ENCODE measurements around the gene TSLP.

Gene TSLP

DNA sequence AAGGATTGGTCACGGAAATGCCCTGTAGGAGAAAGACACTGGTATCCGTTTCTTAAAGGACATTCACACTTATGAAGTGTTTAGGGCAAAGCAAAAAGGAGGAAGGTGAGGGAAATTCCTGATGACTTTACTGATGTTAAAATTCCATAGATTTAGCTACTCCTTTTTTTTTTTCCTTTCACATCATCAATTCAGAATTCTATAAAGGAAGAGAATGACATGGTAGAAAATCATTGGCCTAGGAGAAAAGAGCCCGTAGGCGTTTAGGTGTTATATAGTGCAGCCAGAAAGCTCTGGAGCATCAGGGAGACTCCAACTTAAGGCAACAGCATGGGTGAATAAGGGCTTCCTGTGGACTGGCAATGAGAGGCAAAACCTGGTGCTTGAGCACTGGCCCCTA, at the start of gene TSLP:
TSS of gene TSLP (plus strand) at position 301 of the 400 bp plus-strand sequence. CDS start 178 bp downstream, outside the sequence.
- Histone ChIP-seq H3K27me3 (ENCODE audit: control insufficient read depth in 2 of 2, insufficient read depth in 2 of 2, low read length in 2 of 2) (peaks cover 14 to 48% of the 10 kb centered on the region in 2 donors), H3K4me1 (ENCODE audit: control insufficient read depth in 2 of 2, insufficient read depth in 2 of 2, low read length in 2 of 2) (no peaks in the 10 kb centered on the region), H3K27ac (ENCODE audit: low read depth in 2 of 2, low read length in 2 of 2) (no peak within 1 kb of the TSS), H3K4me3 (ENCODE audit: low read length in 2 of 2) (peak within 1 kb of the TSS in 1 of 2 donors; percentile 13), H3K9ac (ENCODE audit: low read depth in 1 of 2, low read length in 2 of 2) (no peak within 1 kb of the TSS), H3K36me3 (ENCODE audit: control insufficient read depth in 2 of 2, insufficient read depth in 2 of 2, low read length in 2 of 2) (no peaks in the 10 kb centered on the region), H3K9me3 (ENCODE audit: control insufficient read depth in 2 of 2, low read length in 2 of 2) (no peaks in the 10 kb centered on the region)

DNA sequence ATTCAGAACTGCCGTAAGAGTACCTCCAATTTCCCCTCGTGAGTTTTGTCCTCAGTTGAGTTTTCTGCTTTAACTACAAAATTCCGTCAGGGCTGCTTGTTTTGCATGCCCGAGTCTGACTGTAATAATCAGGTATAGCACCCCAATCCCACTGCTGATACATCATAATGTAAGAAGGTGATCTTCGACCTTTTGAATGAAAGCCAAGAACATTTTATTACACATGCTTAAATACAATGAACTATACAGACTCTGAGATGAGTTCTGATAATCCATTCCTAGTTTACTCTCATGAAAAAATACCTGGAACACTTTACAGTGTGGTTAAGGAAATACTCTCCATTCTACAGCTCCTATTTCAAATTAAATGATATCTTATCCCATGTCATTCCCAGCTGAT, 49.2 kb upstream of the TSLP start:
- Histone ChIP-seq H3K27ac (ENCODE audit: low read depth in 2 of 2, low read length in 2 of 2) (no peak overlapping the region), H3K27me3 (ENCODE audit: control insufficient read depth in 2 of 2, insufficient read depth in 2 of 2, low read length in 2 of 2) (no peaks in the 10 kb centered on the region), H3K36me3 (ENCODE audit: control insufficient read depth in 2 of 2, insufficient read depth in 2 of 2, low read length in 2 of 2) (no peaks in the 10 kb centered on the region), H3K4me1 (ENCODE audit: control insufficient read depth in 2 of 2, insufficient read depth in 2 of 2, low read length in 2 of 2) (no peaks in the 10 kb centered on the region), H3K9ac (ENCODE audit: low read depth in 1 of 2, low read length in 2 of 2) (no peak overlapping the region), H3K9me3 (ENCODE audit: control insufficient read depth in 2 of 2, low read length in 2 of 2) (no peaks in the 10 kb centered on the region), H3K4me3 (ENCODE audit: low read length in 2 of 2) (no peak overlapping the region)

DNA sequence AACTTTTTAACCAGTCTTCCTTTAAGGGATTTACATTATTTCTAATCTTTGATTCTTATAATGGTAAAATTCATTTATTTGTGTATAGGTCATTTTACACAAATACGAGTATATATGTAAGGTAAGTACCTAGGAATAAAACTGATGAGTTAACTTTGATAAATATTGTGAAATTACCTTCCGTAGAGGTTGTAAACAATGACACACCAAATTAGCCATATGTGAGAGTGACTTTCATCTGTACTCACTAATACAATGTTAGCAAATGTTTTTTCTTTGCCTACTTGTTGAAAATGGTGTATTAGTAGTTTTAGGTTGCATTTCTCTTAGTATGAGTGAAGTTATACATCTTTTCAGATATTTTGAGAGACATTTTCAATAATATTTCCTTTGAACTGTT, 42.6 kb upstream of the TSLP start:
- Histone ChIP-seq H3K9ac (ENCODE audit: low read depth in 1 of 2, low read length in 2 of 2) (no peak overlapping the region), H3K27me3 (ENCODE audit: control insufficient read depth in 2 of 2, insufficient read depth in 2 of 2, low read length in 2 of 2) (no peaks in the 10 kb centered on the region), H3K4me1 (ENCODE audit: control insufficient read depth in 2 of 2, insufficient read depth in 2 of 2, low read length in 2 of 2) (no peaks in the 10 kb centered on the region), H3K4me3 (ENCODE audit: low read length in 2 of 2) (no peak overlapping the region), H3K36me3 (ENCODE audit: control insufficient read depth in 2 of 2, insufficient read depth in 2 of 2, low read length in 2 of 2) (no peaks in the 10 kb centered on the region), H3K9me3 (ENCODE audit: control insufficient read depth in 2 of 2, low read length in 2 of 2) (no peaks in the 10 kb centered on the region), H3K27ac (ENCODE audit: low read depth in 2 of 2, low read length in 2 of 2) (no peak overlapping the region)

DNA sequence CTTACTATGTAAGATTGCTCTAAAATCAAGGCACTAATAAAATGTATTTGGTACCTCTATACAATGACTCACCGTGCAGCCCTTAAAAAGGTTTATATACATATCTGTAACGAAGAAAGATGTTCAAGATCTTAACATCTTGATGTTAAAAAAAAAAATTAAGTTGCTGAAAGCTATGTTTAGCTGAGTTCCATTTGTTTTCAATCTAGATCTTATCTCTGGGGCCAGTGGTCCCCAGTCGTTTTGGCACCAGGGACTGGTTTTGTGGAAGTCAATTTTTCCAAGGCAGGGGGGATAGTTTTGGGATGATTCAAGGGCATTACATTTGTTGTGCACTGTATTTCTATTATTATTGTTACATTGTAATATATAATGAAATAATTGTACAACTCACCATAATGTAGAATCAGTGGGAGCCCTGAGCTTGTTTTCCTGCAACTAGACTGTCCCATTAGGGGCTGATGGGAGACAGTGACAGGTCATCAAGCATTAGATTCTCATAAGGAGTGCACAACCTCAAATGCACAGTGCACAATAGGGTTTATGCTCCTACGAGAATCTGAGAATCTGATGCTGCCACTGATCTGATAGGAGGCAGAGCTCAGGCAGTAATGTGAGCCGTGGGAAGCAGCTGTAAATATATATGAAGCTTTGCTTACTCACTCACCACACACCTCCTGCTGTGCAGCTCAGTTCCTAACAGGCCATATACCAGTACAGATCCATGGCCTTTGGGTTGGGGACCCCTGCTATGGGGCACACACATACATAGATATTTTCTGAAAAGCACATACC, 27.6 kb upstream of the TSLP start:
- H3K4me1 ChIP-seq (ENCODE audit: control insufficient read depth in 2 of 2, insufficient read depth in 2 of 2, low read length in 2 of 2): no peaks in the 10 kb centered on the region
- H3K9me3 ChIP-seq (ENCODE audit: control insufficient read depth in 2 of 2, low read length in 2 of 2): no peaks in the 10 kb centered on the region
- no peaks in the 10 kb centered on the region for H3K27me3 ChIP-seq (ENCODE audit: control insufficient read depth in 2 of 2, insufficient read depth in 2 of 2, low read length in 2 of 2)
- no peak overlapping the region for H3K9ac ChIP-seq (ENCODE audit: low read depth in 1 of 2, low read length in 2 of 2)
- H3K27ac ChIP-seq (ENCODE audit: low read depth in 2 of 2, low read length in 2 of 2): no peak overlapping the region
- no peak overlapping the region for H3K4me3 ChIP-seq (ENCODE audit: low read length in 2 of 2)
- H3K36me3 ChIP-seq (ENCODE audit: control insufficient read depth in 2 of 2, insufficient read depth in 2 of 2, low read length in 2 of 2): no peaks in the 10 kb centered on the region

DNA sequence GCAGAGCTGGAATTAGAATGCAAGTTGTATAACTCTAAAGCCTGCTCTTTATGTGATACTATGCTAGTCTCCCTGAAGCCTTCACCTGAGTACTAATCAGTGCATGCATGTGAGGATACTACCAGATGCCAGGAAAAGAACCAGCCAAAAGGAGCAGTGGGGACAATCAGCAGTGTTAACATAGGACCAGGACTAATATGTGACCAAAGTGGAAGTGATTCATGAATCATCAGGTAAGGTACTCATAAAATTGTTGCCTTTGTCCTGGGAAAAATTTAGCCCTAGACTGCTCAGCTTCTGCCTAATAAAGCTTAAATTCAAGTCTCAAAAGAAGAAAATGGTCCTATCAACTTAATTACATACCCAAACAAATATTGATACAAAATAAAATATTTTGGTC, 13.4 kb upstream of the TSLP start:
- no peaks in the 10 kb centered on the region for H3K9me3 ChIP-seq (ENCODE audit: control insufficient read depth in 2 of 2, low read length in 2 of 2)
- H3K27me3 ChIP-seq (ENCODE audit: control insufficient read depth in 2 of 2, insufficient read depth in 2 of 2, low read length in 2 of 2): no peaks in the 10 kb centered on the region
- no peaks in the 10 kb centered on the region for H3K36me3 ChIP-seq (ENCODE audit: control insufficient read depth in 2 of 2, insufficient read depth in 2 of 2, low read length in 2 of 2)
- no peak overlapping the region for H3K27ac ChIP-seq (ENCODE audit: low read depth in 2 of 2, low read length in 2 of 2)
- no peaks in the 10 kb centered on the region for H3K4me1 ChIP-seq (ENCODE audit: control insufficient read depth in 2 of 2, insufficient read depth in 2 of 2, low read length in 2 of 2)
- no peak overlapping the region for H3K9ac ChIP-seq (ENCODE audit: low read depth in 1 of 2, low read length in 2 of 2)
- no peak overlapping the region for H3K4me3 ChIP-seq (ENCODE audit: low read length in 2 of 2)

DNA sequence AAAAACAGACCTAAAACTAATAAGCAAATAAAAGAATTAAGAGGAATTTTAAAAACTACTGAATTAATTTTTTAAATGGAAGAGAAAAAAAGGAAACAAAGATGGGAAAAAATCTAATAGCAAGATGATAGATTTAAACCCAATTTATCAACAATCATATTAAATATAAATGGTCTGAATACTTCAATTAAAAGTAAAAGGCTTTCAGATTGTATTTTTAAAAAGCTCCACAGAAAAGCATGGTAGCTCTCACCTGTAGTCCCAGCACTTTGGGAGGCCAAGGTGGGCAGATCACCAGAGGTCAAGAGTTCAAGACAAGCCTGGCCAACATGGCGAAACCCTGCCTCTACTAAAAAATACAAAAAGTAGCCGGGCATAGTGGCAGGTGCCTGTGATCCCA, 11.3 kb upstream of the TSLP start:
- Histone ChIP-seq H3K27ac (ENCODE audit: low read depth in 2 of 2, low read length in 2 of 2) (no peak overlapping the region), H3K27me3 (ENCODE audit: control insufficient read depth in 2 of 2, insufficient read depth in 2 of 2, low read length in 2 of 2) (no peaks in the 10 kb centered on the region), H3K4me3 (ENCODE audit: low read length in 2 of 2) (no peak overlapping the region), H3K9ac (ENCODE audit: low read depth in 1 of 2, low read length in 2 of 2) (no peak overlapping the region), H3K36me3 (ENCODE audit: control insufficient read depth in 2 of 2, insufficient read depth in 2 of 2, low read length in 2 of 2) (no peaks in the 10 kb centered on the region), H3K4me1 (ENCODE audit: control insufficient read depth in 2 of 2, insufficient read depth in 2 of 2, low read length in 2 of 2) (no peaks in the 10 kb centered on the region), H3K9me3 (ENCODE audit: control insufficient read depth in 2 of 2, low read length in 2 of 2) (no peaks in the 10 kb centered on the region)

DNA sequence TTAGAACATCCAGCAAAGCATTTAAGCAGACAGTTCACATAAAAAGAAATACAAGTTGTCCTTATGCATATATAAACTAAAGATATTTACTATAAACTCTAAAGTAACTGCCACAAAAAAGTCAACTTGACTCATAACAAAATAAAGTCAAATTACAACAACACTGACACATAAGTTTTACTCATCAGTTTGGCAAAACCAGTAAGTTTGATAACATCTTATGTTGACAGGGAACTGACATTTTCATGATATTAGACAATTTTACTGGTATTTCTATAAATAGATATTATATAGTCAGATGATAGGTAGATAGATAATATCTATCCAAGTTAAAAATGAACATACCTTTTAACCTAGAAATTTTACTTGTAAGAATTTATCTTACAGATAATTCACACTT, 9.9 kb upstream of the TSLP start:
- no peak overlapping the region for H3K4me3 ChIP-seq (ENCODE audit: low read length in 2 of 2)
- no peaks in the 10 kb centered on the region for H3K36me3 ChIP-seq (ENCODE audit: control insufficient read depth in 2 of 2, insufficient read depth in 2 of 2, low read length in 2 of 2)
- no peaks in the 10 kb centered on the region for H3K4me1 ChIP-seq (ENCODE audit: control insufficient read depth in 2 of 2, insufficient read depth in 2 of 2, low read length in 2 of 2)
- no peak overlapping the region for H3K9ac ChIP-seq (ENCODE audit: low read depth in 1 of 2, low read length in 2 of 2)
- H3K27me3 ChIP-seq (ENCODE audit: control insufficient read depth in 2 of 2, insufficient read depth in 2 of 2, low read length in 2 of 2): no peaks in the 10 kb centered on the region
- no peak overlapping the region for H3K27ac ChIP-seq (ENCODE audit: low read depth in 2 of 2, low read length in 2 of 2)
- no peaks in the 10 kb centered on the region for H3K9me3 ChIP-seq (ENCODE audit: control insufficient read depth in 2 of 2, low read length in 2 of 2)

DNA sequence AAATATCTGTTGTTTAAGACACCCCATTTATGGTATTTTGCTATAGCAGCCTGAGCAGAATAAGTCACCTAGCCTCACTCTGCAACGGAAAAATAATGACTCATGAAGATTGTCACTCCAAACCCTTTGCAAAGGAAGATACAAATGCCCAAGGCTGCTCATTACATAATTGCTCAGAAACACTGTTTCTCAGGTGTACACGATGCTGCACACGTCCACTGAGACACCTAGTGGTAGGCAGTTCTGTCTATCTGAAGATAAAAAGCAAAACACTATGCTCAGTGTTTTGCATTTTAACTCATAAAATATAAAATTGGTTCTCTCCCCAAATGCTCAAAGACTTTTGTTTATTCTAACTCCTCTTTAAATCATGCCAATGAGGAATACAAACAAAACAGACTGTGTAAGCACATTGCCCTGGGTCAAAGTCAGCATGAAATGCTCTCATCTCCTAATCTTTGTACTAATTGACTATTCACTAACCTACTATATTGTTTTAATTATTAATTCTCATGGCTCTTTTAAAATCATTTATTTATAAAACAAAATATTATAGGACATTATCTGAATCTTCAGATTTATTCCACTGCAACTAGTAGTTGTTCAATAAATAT, 7.7 kb upstream of the TSLP start:
- Histone ChIP-seq H3K27me3 (ENCODE audit: control insufficient read depth in 2 of 2, insufficient read depth in 2 of 2, low read length in 2 of 2) (peaks cover 2 to 11% of the 10 kb centered on the region in 2 donors), H3K9ac (ENCODE audit: low read depth in 1 of 2, low read length in 2 of 2) (no peak overlapping the region), H3K36me3 (ENCODE audit: control insufficient read depth in 2 of 2, insufficient read depth in 2 of 2, low read length in 2 of 2) (no peaks in the 10 kb centered on the region), H3K4me1 (ENCODE audit: control insufficient read depth in 2 of 2, insufficient read depth in 2 of 2, low read length in 2 of 2) (no peaks in the 10 kb centered on the region), H3K9me3 (ENCODE audit: control insufficient read depth in 2 of 2, low read length in 2 of 2) (no peaks in the 10 kb centered on the region), H3K27ac (ENCODE audit: low read depth in 2 of 2, low read length in 2 of 2) (no peak overlapping the region), H3K4me3 (ENCODE audit: low read length in 2 of 2) (no peak overlapping the region)

DNA sequence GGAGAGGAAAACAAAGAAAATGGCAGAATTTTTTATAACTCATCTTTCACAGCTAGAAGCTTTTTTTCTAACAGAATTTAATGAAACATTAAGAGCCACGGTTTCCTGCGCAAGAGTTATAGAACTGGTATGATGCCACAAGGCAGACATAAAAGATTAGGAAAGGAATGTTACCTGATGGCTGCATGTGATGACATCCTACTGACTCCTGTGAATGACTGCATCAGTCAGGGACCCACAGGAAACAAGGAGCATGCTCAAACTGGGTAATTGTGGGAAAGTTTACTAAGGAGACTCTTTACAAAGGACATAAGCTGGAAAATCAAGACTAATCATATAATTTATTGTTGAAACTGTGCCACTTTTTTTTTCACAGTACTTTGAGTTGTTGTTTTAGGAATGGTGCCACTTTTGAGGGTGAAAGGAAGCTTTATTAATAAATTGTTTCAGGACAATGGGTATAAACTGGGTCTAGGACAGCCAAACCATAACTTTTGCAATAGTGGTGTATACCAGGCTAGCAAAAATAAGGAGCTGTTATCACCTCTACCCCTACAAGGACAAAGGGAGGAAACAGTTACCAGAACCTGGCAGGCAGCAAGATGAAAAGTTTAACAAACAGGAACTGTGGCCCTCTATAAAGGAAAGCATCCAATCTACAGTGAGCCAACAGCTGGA, 5.1 kb upstream of the TSLP start:
- peaks cover 11 to 29% of the 10 kb centered on the region in 2 donors for H3K27me3 ChIP-seq (ENCODE audit: control insufficient read depth in 2 of 2, insufficient read depth in 2 of 2, low read length in 2 of 2)
- H3K4me3 ChIP-seq (ENCODE audit: low read length in 2 of 2): no peak overlapping the region
- H3K9ac ChIP-seq (ENCODE audit: low read depth in 1 of 2, low read length in 2 of 2): no peak overlapping the region
- no peaks in the 10 kb centered on the region for H3K9me3 ChIP-seq (ENCODE audit: control insufficient read depth in 2 of 2, low read length in 2 of 2)
- no peaks in the 10 kb centered on the region for H3K4me1 ChIP-seq (ENCODE audit: control insufficient read depth in 2 of 2, insufficient read depth in 2 of 2, low read length in 2 of 2)
- H3K36me3 ChIP-seq (ENCODE audit: control insufficient read depth in 2 of 2, insufficient read depth in 2 of 2, low read length in 2 of 2): no peaks in the 10 kb centered on the region
- no peak overlapping the region for H3K27ac ChIP-seq (ENCODE audit: low read depth in 2 of 2, low read length in 2 of 2)

DNA sequence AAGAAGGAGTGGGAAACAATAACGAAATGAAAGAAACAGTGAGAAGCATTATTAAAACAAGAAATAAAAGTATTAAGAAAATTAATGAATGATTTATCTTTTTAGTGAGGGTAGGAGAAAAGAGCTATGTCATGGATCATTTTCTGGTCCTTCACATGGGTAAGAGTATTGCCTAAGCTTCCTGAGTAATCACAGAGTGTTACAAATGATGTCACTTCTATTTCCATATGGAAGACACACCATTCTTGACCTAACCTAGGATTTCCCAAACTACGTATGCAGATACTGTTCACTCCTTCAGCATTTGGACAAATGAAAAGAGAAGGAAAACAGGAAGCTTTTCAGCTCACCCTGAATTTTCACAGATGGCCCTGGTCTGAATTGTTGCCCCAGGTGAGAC, 3.3 kb upstream of the TSLP start:
- no peak overlapping the region for H3K27ac ChIP-seq (ENCODE audit: low read depth in 2 of 2, low read length in 2 of 2)
- H3K4me3 ChIP-seq (ENCODE audit: low read length in 2 of 2): no peak overlapping the region
- no peaks in the 10 kb centered on the region for H3K4me1 ChIP-seq (ENCODE audit: control insufficient read depth in 2 of 2, insufficient read depth in 2 of 2, low read length in 2 of 2)
- H3K36me3 ChIP-seq (ENCODE audit: control insufficient read depth in 2 of 2, insufficient read depth in 2 of 2, low read length in 2 of 2): no peaks in the 10 kb centered on the region
- H3K9ac ChIP-seq (ENCODE audit: low read depth in 1 of 2, low read length in 2 of 2): no peak overlapping the region
- H3K9me3 ChIP-seq (ENCODE audit: control insufficient read depth in 2 of 2, low read length in 2 of 2): no peaks in the 10 kb centered on the region
- H3K27me3 ChIP-seq (ENCODE audit: control insufficient read depth in 2 of 2, insufficient read depth in 2 of 2, low read length in 2 of 2): peaks cover 14 to 40% of the 10 kb centered on the region in 2 donors
